HG02763 (cell line): ENCODE data around the gene BAX.

Experiments used
- ATAC-seq: cut with Tn5 transposase; IDR thresholded peaks from one replicate; pipeline ENCODE4 v1.9.1; 2021; ENCODE audit warnings: mild to moderate bottlenecking, moderate library complexity; ENCODE audit not compliant: unreplicated experiment

The BAX gene

GRCh38 chr19:49010453-49010852 is 55.8 kb downstream of the BAX start:
- ATAC-seq = no peak

GRCh38 chr19:49011194-49011593 is 56.5 kb downstream of the BAX start:
- ATAC-seq = no peak
